Endothelial cell of umbilical vein (primary cell): ENCODE measurements around the gene RER1. TPM values are rescaled to one million over a fixed set of nuclear protein-coding genes. Genes with fewer than 3 reads are reported as not detected.

Source experiments
- BruUV-seq: library from RNA; stranded (reverse); fragments of 400-500 nt; replicated peaks from 2 replicates; lab custom pipeline; 2021; lab: Mats Ljungman, UMichigan
- CTCF ChIA-PET: fragments of 300-600, 350-600 bp; sonication (Branson Sonifier 250); formaldehyde crosslinking; loops from one replicate; lab custom pipeline; 2021; ENCODE audit warnings: antibody characterized with exemption, inconsistent platforms; lab: Charles Lee
- POLR2A ChIA-PET: fragments of 300-600, 350-600 bp; sonication (Branson Sonifier 250); formaldehyde crosslinking; loops from one replicate; lab custom pipeline; 2021; ENCODE audit warnings: antibody characterized with exemption, inconsistent platforms; lab: Charles Lee
- DNase-seq: peaks from one replicate; pipeline ENCODE4 v3.0.0-alpha.2; 2011; ENCODE audit warnings: low read depth, low spot score
- FAIRE-seq: peaks from 2 replicates; lab custom pipeline; 2011; peaks lifted over from hg19 to GRCh38; lab: Jason Lieb, UNC
- H2AFZ ChIP-seq: 2 replicates; pipeline ENCODE4 v1.6.0; 2012; ENCODE audit warnings: low read depth, low read length, control low read depth, inconsistent platforms
- H3K27ac ChIP-seq: 2 replicates; pipeline ENCODE4 v1.5.1; 2011; ENCODE audit warnings: low read depth, mild to moderate bottlenecking, control low read depth, low read length, moderate library complexity; ENCODE audit not compliant: insufficient read depth
- H3K27me3 ChIP-seq, 2 experiments: 2 replicates each; pipeline versions ENCODE4 v1.6.0 to v1.6.1; 2011; ENCODE audit warnings: low read length in 2 of 2, mixed read lengths in 1 of 2; ENCODE audit not compliant: control insufficient read depth in 2 of 2, insufficient read depth in 2 of 2
- H3K36me3 ChIP-seq, 2 experiments: 2 replicates in 1 of 2; 3 replicates in 1 of 2; pipeline ENCODE4 v1.5.1; 2011; ENCODE audit warnings: low read length in 2 of 2, mild to moderate bottlenecking in 1 of 2, moderate library complexity in 1 of 2; ENCODE audit not compliant: control insufficient read depth in 2 of 2, insufficient read depth in 2 of 2; ENCODE audit errors: extremely low read depth in 1 of 2
- H3K4me1 ChIP-seq: 3 replicates; pipeline ENCODE4 v1.5.1; 2011; ENCODE audit warnings: mild to moderate bottlenecking, low read length; ENCODE audit not compliant: control insufficient read depth, insufficient read depth; ENCODE audit errors: extremely low read depth
- H3K4me2 ChIP-seq: 2 replicates; pipeline ENCODE4 v1.6.1; 2011; ENCODE audit warnings: low read length, control low read depth, mixed read lengths; ENCODE audit not compliant: insufficient read depth
- H3K4me3 ChIP-seq, 3 experiments: fragments of 200-600 bp in 1 of 3; sonication (generic), shearing (Covaris generic) in 1 of 3; replicated peaks in 1 of 3; 2 replicates each; pipeline ENCODE4 v1.5.1; 2011 to 2016; ENCODE audit warnings: control low read depth in 3 of 3, low read length in 3 of 3, mild to moderate bottlenecking in 2 of 3, inconsistent platforms in 1 of 3, low read depth in 1 of 3, moderate library complexity in 1 of 3; ENCODE audit not compliant: insufficient read depth in 1 of 3
- H3K79me2 ChIP-seq: 2 replicates; pipeline ENCODE4 v1.6.0; 2012; ENCODE audit warnings: low read length, inconsistent platforms; ENCODE audit not compliant: control insufficient read depth, insufficient read depth
- H3K9ac ChIP-seq: replicated peaks from 2 replicates; pipeline ENCODE3; 2011; ENCODE audit warnings: low read length, control low read depth; ENCODE audit not compliant: insufficient read depth; ENCODE audit errors: extremely low read depth
- H3K9me1 ChIP-seq: replicated peaks from 3 replicates; pipeline ENCODE4 v1.6.0; 2011; ENCODE audit warnings: mild to moderate bottlenecking, low read length; ENCODE audit not compliant: control insufficient read depth, insufficient read depth; ENCODE audit errors: extremely low read depth
- H3K9me3 ChIP-seq: replicated peaks from 2 replicates; pipeline ENCODE4 v1.5.1; 2012; ENCODE audit warnings: low read length, inconsistent platforms; ENCODE audit not compliant: control insufficient read depth, insufficient read depth
- H4K20me1 ChIP-seq: replicated peaks from 2 replicates; pipeline ENCODE3; 2011; ENCODE audit warnings: mild to moderate bottlenecking, low read length; ENCODE audit not compliant: control insufficient read depth, insufficient read depth; ENCODE audit errors: extremely low read depth
- EZH2 ChIP-seq: IDR thresholded peaks from 2 replicates; pipeline ENCODE4 v1.6.1; 2012; ENCODE audit warnings: borderline replicate concordance, low read depth, mild to moderate bottlenecking, moderate library complexity, low read length, inconsistent platforms; ENCODE audit not compliant: severe bottlenecking
- FOS ChIP-seq: IDR thresholded peaks from 2 replicates; pipeline ENCODE4 v1.6.1; 2011; ENCODE audit warnings: mild to moderate bottlenecking, low read length, moderate library complexity, borderline replicate concordance; ENCODE audit not compliant: insufficient read depth
- GATA2 ChIP-seq: IDR thresholded peaks from 2 replicates; pipeline ENCODE4 v1.7.0; 2011; ENCODE audit warnings: low read depth, mild to moderate bottlenecking, moderate library complexity, mixed read lengths, low read length; ENCODE audit not compliant: insufficient read length, insufficient read depth
- JUN ChIP-seq: IDR thresholded peaks from 2 replicates; pipeline ENCODE4 v1.6.1; 2011; ENCODE audit warnings: borderline replicate concordance, low read depth; ENCODE audit not compliant: insufficient read length, insufficient read depth
- MAX ChIP-seq: IDR thresholded peaks from 2 replicates; pipeline ENCODE4 v1.6.1; 2011; ENCODE audit not compliant: insufficient read depth, insufficient read length
- MYC ChIP-seq: IDR thresholded peaks from one replicate; pipeline ENCODE4 v1.6.1; 2011; ENCODE audit warnings: mild to moderate bottlenecking, low read depth, low read length
- POLR2A ChIP-seq: IDR thresholded peaks from 2 replicates; pipeline ENCODE4 v1.6.1; 2012; ENCODE audit warnings: low read depth, mild to moderate bottlenecking, control low read depth, low read length
- dilution Hi-C: fragments of 300-500 bp; cut with MboI; formaldehyde crosslinking; loops from one replicate; pipeline ENCODE4 v1.15.0; 2019; ENCODE audit warnings: low sequenced_read_pairs; ENCODE audit not compliant: extremely low pct_ligation_motif_present
- intact Hi-C: fragments of 100-400 bp; cut with micrococcal nuclease; formaldehyde crosslinking; loops from one replicate; pipeline ENCODE4 v1.10.0; 2022
- polyA plus RNA-seq, 4 experiments: library from polyadenylated mRNA; depleted of rRNA in 3 of 4; stranded (reverse) in 3 of 4; unstranded in 1 of 4; fragments of >200 nt; gene quantifications; 2 replicates each; pipeline versions ENCODE4 v1.2.1 to v1.2.3, GENCODE V29; 2011 to 2012; ENCODE audit warnings: missing spikeins in 1 of 4
- total RNA-seq: library from RNA; stranded (reverse); gene quantifications from 2 replicates; pipeline ENCODE4 v1.2.3, GENCODE V29; 2021

The RER1 gene
- total and polyA plus RNA-seq, 2 donors (not counting 3 experiments of a cell fraction or from before 2014, with no cell fraction given) = 179 to 292 TPM

DNA sequence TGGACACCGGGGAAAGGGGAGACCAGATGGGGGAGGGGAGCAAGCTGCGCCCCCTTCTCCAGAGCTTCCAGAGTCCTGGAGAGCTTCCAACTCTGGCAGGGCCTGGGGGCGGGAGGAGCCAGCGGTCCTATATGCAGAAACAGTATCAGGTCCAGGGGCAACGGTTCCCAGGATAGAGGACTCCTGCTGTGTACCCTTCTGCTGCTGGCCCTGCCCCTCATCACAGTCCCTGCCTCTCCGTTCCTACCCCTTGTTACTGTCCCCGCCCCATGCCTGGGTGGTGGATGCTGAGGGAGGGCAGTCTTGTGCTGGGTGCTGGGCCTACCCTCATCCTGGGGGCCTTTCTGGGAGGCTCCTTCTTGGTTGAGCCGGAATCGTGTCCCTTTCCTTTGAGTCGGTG lies 39.9 kb downstream of the RER1 start:
- POLR2A ChIA-PET = no interaction called here
- Histone ChIP-seq H3K9ac (no peak overlapping the region), H3K36me3 (no peaks in the 10 kb centered on the region), H4K20me1 (no peaks in the 10 kb centered on the region), H3K27ac (no peak overlapping the region), H3K27me3 (no peaks in the 10 kb centered on the region), H3K9me1 (no peaks in the 10 kb centered on the region), H3K9me3 (no peaks in the 10 kb centered on the region), H2AFZ (no peak overlapping the region), H3K79me2 (no peaks in the 10 kb centered on the region), H3K4me3 (no peak overlapping the region), H3K4me1 (no peaks in the 10 kb centered on the region), H3K4me2 (no peak overlapping the region)
- CTCF ChIA-PET = interaction anchor here (2.0 kb wide), 1 partner anchor 116 kb away, joined by 4 read pairs; no protein-coding TSS in a partner anchor
- intact Hi-C loops = no loop called here
- dilution Hi-C loops = no loop called here
- no peak for FAIRE-seq
- no peak for DNase-seq
- TF ChIP-seq FOS = no peak
- TF ChIP-seq POLR2A = no peak
- no TSS peak for BruUV-seq

- H3K9ac ChIP-seq = no peak overlapping the region
- no peaks in the 10 kb centered on the region for H3K4me1 ChIP-seq
- no peaks in the 10 kb centered on the region for H3K27me3 ChIP-seq
- H3K4me2 ChIP-seq = no peak overlapping the region
- ChIA-PET CTCF (interaction anchor here (2.0 kb wide), 1 partner anchor 115 kb away, joined by 4 read pairs; no protein-coding TSS in a partner anchor), POLR2A (no interaction called here)
- no peaks in the 10 kb centered on the region for H3K79me2 ChIP-seq
- H4K20me1 ChIP-seq = no peaks in the 10 kb centered on the region
- no peak for DNase-seq
- intact Hi-C loops = no loop called here
- H3K9me1 ChIP-seq = no peaks in the 10 kb centered on the region
- no TSS peak for BruUV-seq
- FAIRE-seq = no peak
- no peak overlapping the region for H2AFZ ChIP-seq
- no peak for TF ChIP-seq MYC
- no peak for TF ChIP-seq JUN
- no peak for TF ChIP-seq GATA2
- no peak for TF ChIP-seq MAX
- TF ChIP-seq FOS = no peak
- TF ChIP-seq EZH2 = no peak
- dilution Hi-C loops = no loop called here
- no peaks in the 10 kb centered on the region for H3K36me3 ChIP-seq
- no peak overlapping the region for H3K4me3 ChIP-seq
- no peak overlapping the region for H3K27ac ChIP-seq
- no peaks in the 10 kb centered on the region for H3K9me3 ChIP-seq
Observed at GRCh38 chr1:2432441-2432844, 40.8 kb downstream of the RER1 start.
